HEK293 (cell line): ENCODE measurements around the gene GPAT2.
"Not testable (repeated sequence)": the region's sequence is repeated elsewhere in the genome, so short reads cannot be mapped to it uniquely, and the experiment has no call there.

Source experiments
- CTCF ChIP-seq: fragments of 450-650 bp; formaldehyde crosslinking; IDR thresholded peaks from 2 replicates; pipeline ENCODE4 v1.5.1; 2016; ENCODE audit warnings: missing biosample characterization, missing genetic modification characterization
- PRDM4 ChIP-seq: fragments of 450-650 bp; formaldehyde crosslinking; IDR thresholded peaks from 2 replicates; pipeline ENCODE4 v1.5.1; 2017; ENCODE audit warnings: missing biosample characterization, missing genetic modification characterization
- TCF7L2 ChIP-seq: IDR thresholded peaks from 2 replicates; pipeline ENCODE4 v1.6.1; 2011; ENCODE audit warnings: low read depth, mild to moderate bottlenecking, inconsistent platforms, low read length, moderate library complexity, borderline replicate concordance
- ZBTB26 ChIP-seq: fragments of 450-650 bp; formaldehyde crosslinking; optimal IDR thresholded peaks from 2 replicates; pipeline ENCODE3; 2016; ENCODE audit warnings: missing biosample characterization, mild to moderate bottlenecking, missing genetic modification characterization
- ZNF416 ChIP-seq: fragments of 450-650 bp; formaldehyde crosslinking; IDR thresholded peaks from 2 replicates; pipeline ENCODE4 v1.5.1; 2016; ENCODE audit warnings: missing biosample characterization, missing genetic modification characterization
- ZNF624 ChIP-seq: fragments of 450-650 bp; formaldehyde crosslinking; IDR thresholded peaks from 2 replicates; pipeline ENCODE4 v1.5.1; 2017; ENCODE audit warnings: missing biosample characterization, missing genetic modification characterization
- ZNF776 ChIP-seq: fragments of 450-650 bp; formaldehyde crosslinking; IDR thresholded peaks from 2 replicates; pipeline ENCODE4 v1.5.0; 2017; ENCODE audit warnings: missing biosample characterization, missing genetic modification characterization, borderline replicate concordance

GRCh38 chr2:95992520-95993272, 42.0 kb downstream of the GPAT2 start:
- TF ChIP-seq CTCF (tag by site-specific recombination) (peak; percentile 89), ZBTB26 (tag by site-specific recombination) (peak; percentile 32)
- not testable (repeated sequence) for TF ChIP-seq ZNF776 (tag by site-specific recombination); ZNF624 (tag by site-specific recombination); ZNF416 (tag by site-specific recombination); TCF7L2; PRDM4
